Measurements from ENCODE around the gene ELL2.

ELL2 gene

GRCh38 chr5:95986001-95986400 lies 24.4 kb upstream of the ELL2 start:
- H2AFZ ChIP-seq, result no peak overlapping the region
- H3K27ac ChIP-seq, result no peak overlapping the region
- H3K4me3 ChIP-seq (ENCODE audit: low read depth, low read length), result no peak overlapping the region
- no peaks in the 10 kb centered on the region for H3K36me3 ChIP-seq (ENCODE audit: control insufficient read depth, insufficient read depth, low read length)
- no peak overlapping the region for H3K9ac ChIP-seq
- TF ChIP-seq, protein P1, sequence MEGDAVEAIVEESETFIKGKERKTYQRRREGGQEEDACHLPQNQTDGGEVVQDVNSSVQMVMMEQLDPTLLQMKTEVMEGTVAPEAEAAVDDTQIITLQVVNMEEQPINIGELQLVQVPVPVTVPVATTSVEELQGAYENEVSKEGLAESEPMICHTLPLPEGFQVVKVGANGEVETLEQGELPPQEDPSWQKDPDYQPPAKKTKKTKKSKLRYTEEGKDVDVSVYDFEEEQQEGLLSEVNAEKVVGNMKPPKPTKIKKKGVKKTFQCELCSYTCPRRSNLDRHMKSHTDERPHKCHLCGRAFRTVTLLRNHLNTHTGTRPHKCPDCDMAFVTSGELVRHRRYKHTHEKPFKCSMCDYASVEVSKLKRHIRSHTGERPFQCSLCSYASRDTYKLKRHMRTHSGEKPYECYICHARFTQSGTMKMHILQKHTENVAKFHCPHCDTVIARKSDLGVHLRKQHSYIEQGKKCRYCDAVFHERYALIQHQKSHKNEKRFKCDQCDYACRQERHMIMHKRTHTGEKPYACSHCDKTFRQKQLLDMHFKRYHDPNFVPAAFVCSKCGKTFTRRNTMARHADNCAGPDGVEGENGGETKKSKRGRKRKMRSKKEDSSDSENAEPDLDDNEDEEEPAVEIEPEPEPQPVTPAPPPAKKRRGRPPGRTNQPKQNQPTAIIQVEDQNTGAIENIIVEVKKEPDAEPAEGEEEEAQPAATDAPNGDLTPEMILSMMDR (IDR thresholded peaks at IDR 0.05), result no peak
- no peaks in the 10 kb centered on the region for H3K79me2 ChIP-seq
- no peaks in the 10 kb centered on the region for H3K4me1 ChIP-seq
- no peak overlapping the region for H3K4me2 ChIP-seq (ENCODE audit: low read length)
- no peaks in the 10 kb centered on the region for H3K9me3 ChIP-seq (ENCODE audit: control insufficient read depth, low read length)
- no peaks in the 10 kb centered on the region for H3K27me3 ChIP-seq (ENCODE audit: control insufficient read depth, insufficient read depth, low read length)

DNA sequence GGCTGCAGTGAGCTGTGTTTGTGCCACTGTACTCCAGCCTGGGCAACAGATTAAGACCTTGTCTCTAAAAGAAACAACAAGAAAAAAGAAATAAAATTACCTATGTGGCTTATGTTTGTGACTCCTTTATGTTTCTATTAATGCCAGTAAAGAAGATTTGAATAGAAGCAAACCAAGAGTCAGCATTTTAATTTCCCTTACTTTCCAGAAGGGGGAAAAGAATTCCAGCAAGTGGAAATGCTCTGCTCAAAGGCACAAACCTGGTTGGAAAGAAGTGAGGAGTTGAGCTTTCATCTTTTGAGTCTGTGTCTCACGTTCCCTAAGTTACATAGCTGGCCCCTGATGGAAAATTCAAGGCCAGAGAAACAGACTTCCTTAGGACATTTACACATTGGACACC lies 23.6 kb upstream of the ELL2 start:
- Histone ChIP-seq H3K27ac (no peak overlapping the region), H3K79me2 (no peaks in the 10 kb centered on the region), H3K9ac (no peak overlapping the region), H3K4me2 (ENCODE audit: low read length) (no peak overlapping the region), H2AFZ (no peak overlapping the region), H3K4me3 (ENCODE audit: low read depth, low read length) (no peak overlapping the region), H3K4me1 (no peaks in the 10 kb centered on the region), H3K36me3 (ENCODE audit: control insufficient read depth, insufficient read depth, low read length) (no peaks in the 10 kb centered on the region), H3K9me3 (ENCODE audit: control insufficient read depth, low read length) (no peaks in the 10 kb centered on the region), H3K27me3 (ENCODE audit: control insufficient read depth, insufficient read depth, low read length) (no peaks in the 10 kb centered on the region)
- TF ChIP-seq, protein P1 (IDR thresholded peaks at IDR 0.05), result no peak

DNA sequence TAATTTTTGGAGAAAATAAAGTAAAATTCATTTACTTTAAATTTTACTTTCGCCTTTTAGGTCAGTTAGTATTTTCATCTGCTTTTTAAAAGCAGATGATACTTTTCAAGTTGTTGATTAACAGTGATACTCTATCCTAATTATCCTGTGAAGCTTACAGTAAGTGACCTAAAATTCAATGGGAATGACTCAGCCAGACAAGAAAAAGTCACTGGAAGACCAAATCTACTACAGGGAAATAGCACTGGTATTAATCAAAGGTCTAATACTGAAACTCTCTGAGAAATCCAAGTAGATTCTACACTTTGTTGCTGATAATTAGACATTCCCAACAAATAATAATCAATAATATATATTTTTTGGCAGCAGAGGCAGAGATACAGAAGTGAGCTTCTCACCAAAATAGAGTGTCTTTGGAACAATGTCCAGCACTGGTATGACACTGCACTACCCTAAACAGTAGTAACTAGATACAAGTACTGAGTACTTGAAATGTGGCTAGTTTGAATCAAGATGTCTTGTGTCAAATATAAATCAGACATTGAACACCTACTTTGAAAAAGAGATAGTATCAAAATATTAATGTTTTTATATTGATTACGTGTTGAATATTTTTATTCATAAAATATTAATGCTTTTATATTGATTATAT lies 22.8 kb upstream of the ELL2 start:
- Histone ChIP-seq H3K9me3 (ENCODE audit: control insufficient read depth, low read length) (no peaks in the 10 kb centered on the region), H3K4me1 (no peaks in the 10 kb centered on the region), H3K79me2 (no peaks in the 10 kb centered on the region), H3K27me3 (ENCODE audit: control insufficient read depth, insufficient read depth, low read length) (no peaks in the 10 kb centered on the region), H3K4me2 (ENCODE audit: low read length) (no peak overlapping the region), H3K9ac (no peak overlapping the region), H2AFZ (no peak overlapping the region), H3K27ac (no peak overlapping the region), H3K36me3 (ENCODE audit: control insufficient read depth, insufficient read depth, low read length) (no peaks in the 10 kb centered on the region), H3K4me3 (ENCODE audit: low read depth, low read length) (no peak overlapping the region)
- TF ChIP-seq, protein P1 (IDR thresholded peaks at IDR 0.05), result no peak

- Histone ChIP-seq H2AFZ (no peak overlapping the region), H3K27me3 (ENCODE audit: control insufficient read depth, insufficient read depth, low read length) (no peaks in the 10 kb centered on the region), H3K4me2 (ENCODE audit: low read length) (no peak overlapping the region), H3K36me3 (ENCODE audit: control insufficient read depth, insufficient read depth, low read length) (no peaks in the 10 kb centered on the region), H3K4me1 (no peaks in the 10 kb centered on the region), H3K9me3 (ENCODE audit: control insufficient read depth, low read length) (no peaks in the 10 kb centered on the region), H3K9ac (no peak overlapping the region), H3K27ac (no peak overlapping the region), H3K4me3 (ENCODE audit: low read depth, low read length) (no peak overlapping the region), H3K79me2 (no peaks in the 10 kb centered on the region)
- TF ChIP-seq, protein P1 (IDR thresholded peaks at IDR 0.05), result no peak
Measured at GRCh38 chr5:95983509-95983908, 21.9 kb upstream of the ELL2 start.

DNA sequence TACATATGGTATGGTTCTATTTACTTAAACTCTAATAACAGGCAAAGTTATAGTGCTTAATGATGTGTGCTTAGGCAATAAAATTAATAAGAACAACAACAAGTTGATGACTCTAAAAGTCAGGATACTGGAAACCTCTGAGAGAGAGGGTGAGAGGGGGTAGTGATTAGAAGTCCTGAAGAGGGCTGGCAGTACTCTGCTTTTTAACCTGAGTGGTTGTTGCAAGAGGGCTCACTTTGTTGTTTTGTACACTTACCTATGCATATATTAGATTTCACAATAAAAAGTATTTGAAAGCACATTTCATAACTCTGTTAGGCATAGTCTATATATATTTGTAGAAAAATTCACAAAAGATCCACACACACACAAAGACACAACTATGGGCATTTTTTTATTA lies 21.4 kb upstream of the ELL2 start:
- TF ChIP-seq, protein P1 (IDR thresholded peaks at IDR 0.05), result no peak

More for the DNA sequence above, 21.4 kb upstream of the ELL2 start:
- H3K4me2 ChIP-seq (ENCODE audit: low read length), result no peak overlapping the region
- no peaks in the 10 kb centered on the region for H3K9me3 ChIP-seq (ENCODE audit: control insufficient read depth, low read length)
- H3K79me2 ChIP-seq, result no peaks in the 10 kb centered on the region
- H3K4me1 ChIP-seq, result no peaks in the 10 kb centered on the region
- no peaks in the 10 kb centered on the region for H3K27me3 ChIP-seq (ENCODE audit: control insufficient read depth, insufficient read depth, low read length)
- no peak overlapping the region for H2AFZ ChIP-seq
- H3K27ac ChIP-seq, result no peak overlapping the region
- no peaks in the 10 kb centered on the region for H3K36me3 ChIP-seq (ENCODE audit: control insufficient read depth, insufficient read depth, low read length)
- no peak overlapping the region for H3K4me3 ChIP-seq (ENCODE audit: low read depth, low read length)
- H3K9ac ChIP-seq, result no peak overlapping the region

Measured in parathyroid adenoma (tissue), 2 donors.